K562 (cell line): ENCODE measurements around the gene NAGLU. TPM values are rescaled to one million over a fixed set of nuclear protein-coding genes. Genes with fewer than 3 reads are reported as not detected.

Source experiments
- ATAC-seq: fragments of 200-7000 bp; cut with Tn5 transposase; 3 replicates; pipeline ENCODE4 v1.9.1; 2020; ENCODE audit warnings: moderate library complexity
- BruUV-seq: library from RNA; stranded (reverse); fragments of 400-500 nt; replicated peaks from 2 replicates; lab custom pipeline; 2021; lab: Mats Ljungman, UMichigan
- CTCF ChIA-PET: fragments of 300-600 bp; formaldehyde crosslinking; extraction: SDS; loops from one replicate; lab custom pipeline; 2021; ENCODE audit warnings: low intra/inter-chr PET ratio; lab: Yijun Ruan, JAX
- POLR2A ChIA-PET: fragments of 300-600, 350-650 bp; sonication (Branson Sonifier 250); formaldehyde crosslinking; extraction: SDS; loops from one replicate; lab custom pipeline; 2021; ENCODE audit warnings: antibody characterized with exemption, inconsistent platforms; lab: Yijun Ruan, JAX
- DNase-seq, 4 experiments: peaks; one replicate each; pipeline versions ENCODE4 v3.0.0 to v3.0.0-alpha.2; 2011 to 2018; ENCODE audit warnings: low spot score in 3 of 4, mixed read lengths in 3 of 4; ENCODE audit errors: extremely low read depth in 1 of 4
- FAIRE-seq: peaks from 2 replicates; lab custom pipeline; 2011; peaks lifted over from hg19 to GRCh38; lab: Jason Lieb, UNC
- H2AFZ ChIP-seq: 2 replicates; pipeline ENCODE4 v1.6.0; 2011; ENCODE audit warnings: low read depth, low read length, control low read depth, inconsistent platforms
- H3K27ac ChIP-seq: fragments of 200-600 bp; 3 replicates; pipeline ENCODE4 v1.8.0; 2011; ENCODE audit warnings: low read depth, mild to moderate bottlenecking, control low read depth, inconsistent platforms, low read length, moderate library complexity, mixed read lengths; ENCODE audit errors: extremely low read depth
- H3K27me3 ChIP-seq, 2 experiments: fragments of 300-600 bp in 1 of 2; 2 replicates in 1 of 2; 3 replicates in 1 of 2; pipeline versions ENCODE4 v1.6.0 to v1.8.0; 2011; ENCODE audit warnings: inconsistent platforms in 2 of 2, low read length in 2 of 2, mild to moderate bottlenecking in 1 of 2, mixed read lengths in 1 of 2, moderate library complexity in 1 of 2; ENCODE audit not compliant: control insufficient read depth in 2 of 2, insufficient read depth in 2 of 2
- H3K36me3 ChIP-seq: fragments of 300-600 bp; 3 replicates; pipeline ENCODE4 v1.8.0; 2011; ENCODE audit warnings: mild to moderate bottlenecking, low read length, inconsistent platforms; ENCODE audit not compliant: control insufficient read depth, insufficient read depth
- H3K4me1 ChIP-seq, 2 experiments: fragments of 200-600 bp in 1 of 2; replicated peaks in 1 of 2; 2 replicates in 1 of 2; 3 replicates in 1 of 2; pipeline versions ENCODE4 v1.5.1 to v1.8.0; 2011; ENCODE audit warnings: inconsistent platforms in 2 of 2, low read length in 2 of 2, mild to moderate bottlenecking in 1 of 2, mixed read lengths in 1 of 2, moderate library complexity in 1 of 2; ENCODE audit not compliant: control insufficient read depth in 2 of 2, insufficient read depth in 2 of 2
- H3K4me2 ChIP-seq: 2 replicates; pipeline ENCODE4 v1.6.1; 2011; ENCODE audit warnings: low read length, control low read depth, inconsistent platforms, mixed read lengths; ENCODE audit not compliant: insufficient read depth
- H3K4me3 ChIP-seq: fragments of 200-600 bp; sonication (generic), shearing (Covaris generic); 2 replicates; pipeline ENCODE4 v1.5.1; 2016; ENCODE audit warnings: control low read depth, inconsistent platforms
- H3K79me2 ChIP-seq: fragments of 200-600 bp; 3 replicates; pipeline ENCODE4 v1.8.0; 2011; ENCODE audit warnings: low read length, inconsistent platforms; ENCODE audit not compliant: control insufficient read depth, insufficient read depth
- H3K9ac ChIP-seq, 2 experiments: 2 replicates each; pipeline versions ENCODE4 v1.6.0 to v1.6.1; 2011; ENCODE audit warnings: low read depth in 2 of 2, low read length in 2 of 2, control low read depth in 1 of 2, inconsistent platforms in 1 of 2, mild to moderate bottlenecking in 1 of 2, mixed read lengths in 1 of 2; ENCODE audit not compliant: insufficient read depth in 1 of 2
- H3K9me1 ChIP-seq: one replicate; pipeline ENCODE4 v1.6.0; 2011; ENCODE audit warnings: inconsistent platforms, mild to moderate bottlenecking, low read length, moderate library complexity; ENCODE audit not compliant: control insufficient read depth, insufficient read depth
- H3K9me3 ChIP-seq: replicated peaks from 2 replicates; pipeline ENCODE4 v1.5.1; 2011; ENCODE audit warnings: low read depth, low read length, inconsistent platforms; ENCODE audit not compliant: control insufficient read depth, insufficient read depth
- H4K20me1 ChIP-seq: replicated peaks from 2 replicates; pipeline ENCODE4 v1.6.1; 2011; ENCODE audit warnings: low read length, inconsistent platforms, mixed read lengths; ENCODE audit not compliant: control insufficient read depth, insufficient read depth
- CGGBP1 ChIP-seq: fragments of 250-450 bp; sonication (Bioruptor Pico); IDR thresholded peaks from 2 replicates; pipeline ENCODE4 v1.9.0; 2021; ENCODE audit warnings: mild to moderate bottlenecking
- CHAMP1 ChIP-seq: fragments of 450-650 bp; IDR thresholded peaks from 2 replicates; pipeline ENCODE4 v1.6.1; 2016; ENCODE audit warnings: mild to moderate bottlenecking
- JUND ChIP-seq, 2 experiments: IDR thresholded peaks; 2 replicates in 1 of 2; 3 replicates in 1 of 2; pipeline ENCODE4 v1.6.1; 2011; ENCODE audit warnings: borderline replicate concordance in 2 of 2, low read depth in 2 of 2, low read length in 2 of 2, improper control_type of control experiment in 1 of 2, missing biosample characterization in 1 of 2, missing genetic modification characterization in 1 of 2, missing genetic modification reagents in 1 of 2
- RBM39 ChIP-seq: fragments of 200-400 bp; formaldehyde crosslinking; optimal IDR thresholded peaks from 2 replicates; pipeline ENCODE3; 2018; ENCODE audit warnings: low read depth, low read length
- SIRT6 ChIP-seq: IDR thresholded peaks from one replicate; pipeline ENCODE4 v1.6.1; 2012; ENCODE audit warnings: low read depth, mild to moderate bottlenecking, control low read depth, inconsistent platforms, low read length, moderate library complexity
- TBL1XR1 ChIP-seq, 2 experiments: IDR thresholded peaks; 2 replicates each; pipeline ENCODE4 v1.6.1; 2012; ENCODE audit warnings: improper control_type of control experiment in 2 of 2, low read length in 2 of 2, mild to moderate bottlenecking in 1 of 2
- THAP7 ChIP-seq: fragments of 250-450 bp; sonication (Bioruptor Pico); IDR thresholded peaks from 2 replicates; pipeline ENCODE4 v1.5.0; 2021
- ZC3H4 ChIP-seq: sonication (generic); formaldehyde crosslinking; IDR thresholded peaks from 2 replicates; pipeline ENCODE4 v1.9.0; 2021; ENCODE audit warnings: missing genetic modification reagents, borderline replicate concordance
- ZNF830 ChIP-seq: fragments of 250-450 bp; sonication (Bioruptor Pico); IDR thresholded peaks from 2 replicates; pipeline ENCODE4 v1.5.0; 2021; ENCODE audit warnings: mild to moderate bottlenecking
- WGBS: fragments of 100-300 bp; shearing (Covaris generic); methylation state at CpG from one replicate; pipeline ENCODE4 v1.1.6; 2016; ENCODE audit warnings: low coverage, mixed read lengths; ENCODE audit not compliant: insufficient coverage; ENCODE audit errors: missing lambda C conversion rate; 5-methylcytosine and 5-hydroxymethylcytosine counted together
- in situ Hi-C: fragments of 300-500 bp; cut with MboI; formaldehyde crosslinking; loops from 4 replicates; pipeline ENCODE4 v1.15.0; 2018; ENCODE audit warnings: inconsistent platforms, mixed read lengths
- intact Hi-C: fragments of 100-400 bp; cut with micrococcal nuclease; formaldehyde crosslinking; loops from 2 replicates; pipeline ENCODE4 v1.14.2; 2022
- polyA plus RNA-seq, 8 experiments: library from polyadenylated mRNA; depleted of rRNA in 4 of 8; stranded (reverse) in 5 of 8; unstranded in 3 of 8; fragments of >200 nt; fragmentation: Nextera tagmentation in 2 of 8; fragmentation: Illumina TruSeq in 1 of 8; extraction: Ambion mirVana in 2 of 8; extraction: Trizol in 1 of 8; gene quantifications; 2 replicates each; pipeline versions ENCODE4 v1.2.1 to v1.2.3, GENCODE V29; 2011 to 2014; ENCODE audit warnings: inconsistent platforms in 1 of 8, missing spikeins in 1 of 8
- total RNA-seq, 7 experiments: library from RNA; depleted of rRNA in 6 of 7; stranded (reverse); fragments of >200 nt in 6 of 7; fragmentation: Illumina TruSeq in 2 of 7; extraction: Trizol in 2 of 7; gene quantifications; 2 replicates each; pipeline versions ENCODE4 v1.2.1 to v1.2.3, GENCODE V29; 2011 to 2021; ENCODE audit warnings: low replicate concordance in 1 of 7

NAGLU gene
- total and polyA plus RNA-seq, 9 of the 15 experiments (the other 6 are each of a cell fraction or from before 2014, with no cell fraction given): 0.04 to 21.5 (median 8.5) TPM

- TF ChIP-seq CGGBP1: no peak
- TF ChIP-seq SIRT6: peak; percentile 12
- 0 out of 2 replicates have a peak, but pooled peaks have one; percentile 69 for TF ChIP-seq THAP7
- 0 out of 2 replicates have a peak, but pooled peaks have one; percentile 78 for TF ChIP-seq ZNF830 (CRISPR knock-in tag)
- TF ChIP-seq ZC3H4 (CRISPR knock-in tag): 0 out of 2 replicates have a peak, but pooled peaks have one; percentile 35
- no peak for TF ChIP-seq JUND (IDR thresholded peaks at IDR 0.05; ENCODE audit: borderline replicate concordance, low read depth, low read length)
- TF ChIP-seq JUND (tag; IDR thresholded peaks at IDR 0.05; ENCODE audit: borderline replicate concordance, low read depth, low read length): 0 out of 3 replicates have a peak, but pooled peaks have one; percentile 21
- TF ChIP-seq CHAMP1: no peak
- TF ChIP-seq RBM39: peak; percentile 87
- 0 out of 4 replicates have a peak, but pooled peaks of 1 of the 2 experiments have one; percentile 2 for TF ChIP-seq TBL1XR1 (IDR thresholded peaks at IDR 0.05; ENCODE audit: low read length in 2 of 2)
- ATAC-seq (peak; percentile 2), DNase-seq (no peak), FAIRE-seq (peak; percentile 58)
- TSS peak; percentile 63 for BruUV-seq
- no peaks in the 10 kb centered on the region for H3K9me1 ChIP-seq
- peak overlapping the region; percentile 67 for H2AFZ ChIP-seq
- peaks cover 71% of the 10 kb centered on the region for H3K36me3 ChIP-seq
- H3K9ac ChIP-seq: peak overlapping the region; percentile 96 to 100
- intact Hi-C loops: loop anchor here (1.0 to 5.0 kb wide), 2 partner anchors 103 to 185 kb away; partner anchors contain the start of gene RAMP2
- ChIA-PET POLR2A (interaction anchor here (0.6 to 5.7 kb wide), 13 partner anchors 11 to 421 kb away, joined by 3 to 58 read pairs (median 4); partner anchors contain the start of genes MLX and RPL27), CTCF (interaction anchor here (0.6 to 1.2 kb wide), 2 partner anchors 362 to 404 kb away, joined by 3 to 4 read pairs; no protein-coding TSS in a partner anchor)
- peak overlapping the region; percentile 70 for H3K4me3 ChIP-seq
- in situ Hi-C loops: no loop called here
- peak overlapping the region; percentile 86 for H3K4me2 ChIP-seq
- H3K27ac ChIP-seq: peak overlapping the region; percentile 85
- H3K4me1 ChIP-seq: peaks cover 23 to 34% of the 10 kb centered on the region in 2 experiments
- no peaks in the 10 kb centered on the region for H3K27me3 ChIP-seq
- H4K20me1 ChIP-seq: no peaks in the 10 kb centered on the region; the same call in 1 of the 2 replicates
- H3K79me2 ChIP-seq: peaks cover 59% of the 10 kb centered on the region
- no peaks in the 10 kb centered on the region for H3K9me3 ChIP-seq
- 0% methylated on average over 18 of the region's 18 CpGs for WGBS
These were observed 41.1 kb downstream of the NAGLU start for GRCh38 chr17:42577140-42577531.
